Mesendoderm (in vitro differentiated cells): ENCODE results near the gene S1PR4.

Source experiments
- DNase-seq: peaks from one replicate; pipeline ENCODE4 v3.0.0; 2013
- H2AK5ac ChIP-seq: 2 replicates; pipeline ENCODE4 v1.6.1; 2013; ENCODE audit warnings: low read length, inconsistent platforms
- H2BK120ac ChIP-seq: 2 replicates; pipeline ENCODE4 v1.6.1; 2013; ENCODE audit warnings: low read depth, mild to moderate bottlenecking, low read length, moderate library complexity, mixed read lengths
- H2BK15ac ChIP-seq: replicated peaks from 2 replicates; pipeline ENCODE4 v1.6.1; 2013; ENCODE audit warnings: low read depth, mild to moderate bottlenecking, moderate library complexity
- H2BK5ac ChIP-seq: 2 replicates; pipeline ENCODE4 v1.6.1; 2013; ENCODE audit warnings: low read length, inconsistent platforms
- H3K18ac ChIP-seq: 2 replicates; pipeline ENCODE4 v1.6.1; 2013; ENCODE audit warnings: mild to moderate bottlenecking, low read length, mixed read lengths
- H3K23ac ChIP-seq: one replicate; pipeline ENCODE4 v1.6.1; 2013; ENCODE audit warnings: low read length
- H3K27ac ChIP-seq: 2 replicates; pipeline ENCODE4 v1.5.1; 2013; ENCODE audit warnings: low read depth, mild to moderate bottlenecking, inconsistent platforms, low read length, moderate library complexity
- H3K27me3 ChIP-seq: 2 replicates; pipeline ENCODE4 v1.6.1; 2013; ENCODE audit warnings: low read length, control low read depth, mild to moderate bottlenecking, inconsistent platforms; ENCODE audit not compliant: insufficient read depth, poor library complexity
- H3K36me3 ChIP-seq: 2 replicates; pipeline ENCODE4 v1.6.1; 2013; ENCODE audit warnings: low read length, inconsistent platforms; ENCODE audit not compliant: control insufficient read depth, insufficient read depth
- H3K4ac ChIP-seq: one replicate; pipeline ENCODE4 v1.6.1; 2013; ENCODE audit warnings: low read depth, mild to moderate bottlenecking, low read length, moderate library complexity
- H3K4me1 ChIP-seq: 2 replicates; pipeline ENCODE4 v1.6.1; 2013; ENCODE audit warnings: low read depth, low read length, inconsistent platforms; ENCODE audit not compliant: control insufficient read depth
- H3K4me2 ChIP-seq: 2 replicates; pipeline ENCODE4 v1.6.1; 2013; ENCODE audit warnings: low read length
- H3K4me3 ChIP-seq: 2 replicates; pipeline ENCODE4 v1.5.1; 2013; ENCODE audit warnings: mild to moderate bottlenecking, low read length
- H3K56ac ChIP-seq: one replicate; pipeline ENCODE4 v1.6.1; 2013; ENCODE audit warnings: low read length
- H3K79me1 ChIP-seq: 2 replicates; pipeline ENCODE4 v1.6.1; 2013; ENCODE audit warnings: low read length, inconsistent platforms
- H3K79me2 ChIP-seq: 2 replicates; pipeline ENCODE4 v1.6.1; 2013; ENCODE audit warnings: mild to moderate bottlenecking, low read length; ENCODE audit not compliant: control insufficient read depth, insufficient read depth
- H3K9ac ChIP-seq: 2 replicates; pipeline ENCODE4 v1.6.1; 2013; ENCODE audit warnings: low read length, inconsistent platforms
- H4K5ac ChIP-seq: one replicate; pipeline ENCODE4 v1.6.1; 2013; ENCODE audit warnings: low read length
- H4K8ac ChIP-seq: one replicate; pipeline ENCODE4 v1.6.1; 2013; ENCODE audit warnings: low read depth, mild to moderate bottlenecking, control low read depth, low read length, moderate library complexity
- WGBS: extraction: QIAGEN DNeasy Blood & Tissue Kit; methylation state at CpG from one replicate; pipeline ENCODE4 v1.1.7; 2013; ENCODE audit warnings: low lambda C conversion rate, missing lambda C conversion rate; ENCODE audit not compliant: insufficient coverage; ENCODE audit errors: extremely low coverage; 5-methylcytosine and 5-hydroxymethylcytosine counted together

S1PR4 gene

DNA sequence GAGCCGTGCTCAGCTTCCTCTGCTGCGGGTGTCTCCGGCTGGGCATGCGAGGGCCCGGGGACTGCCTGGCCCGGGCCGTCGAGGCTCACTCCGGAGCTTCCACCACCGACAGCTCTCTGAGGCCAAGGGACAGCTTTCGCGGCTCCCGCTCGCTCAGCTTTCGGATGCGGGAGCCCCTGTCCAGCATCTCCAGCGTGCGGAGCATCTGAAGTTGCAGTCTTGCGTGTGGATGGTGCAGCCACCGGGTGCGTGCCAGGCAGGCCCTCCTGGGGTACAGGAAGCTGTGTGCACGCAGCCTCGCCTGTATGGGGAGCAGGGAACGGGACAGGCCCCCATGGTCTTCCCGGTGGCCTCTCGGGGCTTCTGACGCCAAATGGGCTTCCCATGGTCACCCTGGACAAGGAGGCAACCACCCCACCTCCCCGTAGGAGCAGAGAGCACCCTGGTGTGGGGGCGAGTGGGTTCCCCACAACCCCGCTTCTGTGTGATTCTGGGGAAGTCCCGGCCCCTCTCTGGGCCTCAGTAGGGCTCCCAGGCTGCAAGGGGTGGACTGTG is 1.2 kb downstream of the S1PR4 start:
- no peak overlapping the region for H3K18ac ChIP-seq
- H3K4me3 ChIP-seq = no peak overlapping the region
- no peak overlapping the region for H4K8ac ChIP-seq
- no peak overlapping the region for H2BK120ac ChIP-seq
- H3K79me2 ChIP-seq = no peaks in the 10 kb centered on the region
- WGBS = no CpG with 5 or more reads among the region's 31 CpGs
- no peaks in the 10 kb centered on the region for H3K27me3 ChIP-seq
- H3K4me1 ChIP-seq = no peaks in the 10 kb centered on the region
- no peak overlapping the region for H2BK5ac ChIP-seq
- H3K9ac ChIP-seq = no peak overlapping the region
- H3K23ac ChIP-seq = no peak overlapping the region
- H3K4me2 ChIP-seq = no peak overlapping the region
- H3K4ac ChIP-seq = no peak overlapping the region
- no peak overlapping the region for H4K5ac ChIP-seq
- no peak for DNase-seq
- no peak overlapping the region for H3K27ac ChIP-seq
- H2AK5ac ChIP-seq = no peak overlapping the region
- H2BK15ac ChIP-seq = no peak overlapping the region
- H3K36me3 ChIP-seq = no peaks in the 10 kb centered on the region
- H3K79me1 ChIP-seq = no peaks in the 10 kb centered on the region
- H3K56ac ChIP-seq = no peak overlapping the region

DNA sequence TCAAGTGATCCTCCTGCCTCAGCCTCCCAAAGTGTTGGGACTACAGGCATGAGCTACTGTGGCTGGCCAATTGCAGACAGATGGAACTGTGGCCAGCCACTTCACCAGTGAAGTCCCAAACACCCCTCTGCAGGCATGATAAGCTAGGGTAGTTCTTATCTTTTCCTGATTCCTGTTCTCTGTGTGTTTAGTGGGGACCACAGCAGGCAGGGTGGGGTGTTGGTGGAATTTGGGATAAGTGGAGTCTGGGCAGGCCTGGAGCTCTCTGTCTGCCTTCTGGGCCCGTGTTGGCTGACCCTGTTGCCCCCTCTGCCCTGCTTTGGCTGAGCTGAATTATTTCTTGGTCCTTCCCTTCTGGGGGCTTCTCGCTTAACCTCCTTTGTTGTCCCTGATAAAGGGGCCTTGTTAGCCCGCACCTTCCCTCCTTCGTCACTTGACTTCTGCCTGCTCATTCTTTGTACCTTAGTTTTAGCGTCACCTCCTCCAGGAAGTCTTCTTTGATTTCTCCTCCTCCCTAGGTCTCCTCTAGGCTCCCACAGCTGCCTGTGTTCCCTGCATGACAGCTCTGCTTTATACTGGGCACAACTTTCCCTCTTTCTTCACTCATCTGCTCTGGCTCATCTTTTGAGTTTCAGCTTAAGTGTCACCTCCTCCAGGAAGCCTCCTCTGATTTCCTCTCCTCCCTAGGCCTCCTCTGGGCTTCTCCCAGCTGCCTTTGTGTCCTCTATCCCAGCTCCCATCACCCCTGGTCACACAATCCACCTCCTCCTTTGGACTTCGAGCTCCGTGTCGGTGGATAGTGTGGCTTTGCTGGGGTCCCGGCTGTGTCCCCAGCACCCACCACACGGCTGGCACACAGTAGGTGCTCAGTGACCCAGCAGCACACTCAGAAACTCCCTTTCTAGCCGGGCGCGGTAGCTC is 5.4 kb downstream of the S1PR4 start:
- WGBS = no CpG with 5 or more reads among the region's 13 CpGs
- no peak for DNase-seq

DNA sequence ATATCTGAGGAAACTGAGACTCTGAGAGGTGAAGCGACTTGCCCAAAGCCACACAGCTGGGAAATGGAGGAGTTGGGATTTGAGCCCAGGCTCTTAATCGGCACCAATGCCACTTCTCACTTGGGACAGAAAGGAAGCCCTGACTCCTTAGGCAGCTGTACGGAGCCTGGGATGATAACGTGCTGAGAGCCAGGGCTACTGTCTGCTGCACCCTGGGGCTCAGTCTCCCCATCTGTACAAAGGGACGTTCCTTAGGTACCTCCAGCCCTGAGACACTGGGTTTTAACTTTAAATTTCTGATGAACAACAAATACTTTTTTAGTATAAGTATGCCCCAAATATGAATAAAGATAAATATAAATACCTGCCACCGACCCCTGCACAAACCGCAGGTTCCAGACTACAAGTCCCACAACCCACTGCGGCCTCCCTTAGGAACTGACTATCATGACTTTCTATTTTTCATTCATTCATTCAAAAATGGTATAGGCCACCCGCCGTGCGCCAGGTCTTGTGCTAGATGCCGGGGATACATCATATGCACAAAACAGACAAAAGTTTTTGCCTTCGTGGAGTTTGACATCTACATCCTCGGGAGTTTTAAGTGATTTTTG is 6.4 kb downstream of the S1PR4 start:
- no peak for DNase-seq
- peak overlapping the region; percentile 79 for H3K56ac ChIP-seq

More for the DNA sequence above, 5.4 kb downstream of the S1PR4 start:
- Histone ChIP-seq H3K4ac (no peak overlapping the region), H3K56ac (no peak overlapping the region), H3K4me3 (no peak overlapping the region), H3K36me3 (no peaks in the 10 kb centered on the region), H2AK5ac (no peak overlapping the region), H4K5ac (no peak overlapping the region), H3K79me2 (peaks cover 30% of the 10 kb centered on the region), H2BK5ac (no peak overlapping the region), H3K79me1 (peaks cover 13% of the 10 kb centered on the region), H3K4me1 (peaks cover 3% of the 10 kb centered on the region), H2BK15ac (no peak overlapping the region), H4K8ac (no peak overlapping the region), H3K4me2 (no peak overlapping the region), H3K27me3 (no peaks in the 10 kb centered on the region), H3K23ac (no peak overlapping the region), H2BK120ac (no peak overlapping the region), H3K27ac (no peak overlapping the region), H3K18ac (no peak overlapping the region), H3K9ac (no peak overlapping the region)

DNA sequence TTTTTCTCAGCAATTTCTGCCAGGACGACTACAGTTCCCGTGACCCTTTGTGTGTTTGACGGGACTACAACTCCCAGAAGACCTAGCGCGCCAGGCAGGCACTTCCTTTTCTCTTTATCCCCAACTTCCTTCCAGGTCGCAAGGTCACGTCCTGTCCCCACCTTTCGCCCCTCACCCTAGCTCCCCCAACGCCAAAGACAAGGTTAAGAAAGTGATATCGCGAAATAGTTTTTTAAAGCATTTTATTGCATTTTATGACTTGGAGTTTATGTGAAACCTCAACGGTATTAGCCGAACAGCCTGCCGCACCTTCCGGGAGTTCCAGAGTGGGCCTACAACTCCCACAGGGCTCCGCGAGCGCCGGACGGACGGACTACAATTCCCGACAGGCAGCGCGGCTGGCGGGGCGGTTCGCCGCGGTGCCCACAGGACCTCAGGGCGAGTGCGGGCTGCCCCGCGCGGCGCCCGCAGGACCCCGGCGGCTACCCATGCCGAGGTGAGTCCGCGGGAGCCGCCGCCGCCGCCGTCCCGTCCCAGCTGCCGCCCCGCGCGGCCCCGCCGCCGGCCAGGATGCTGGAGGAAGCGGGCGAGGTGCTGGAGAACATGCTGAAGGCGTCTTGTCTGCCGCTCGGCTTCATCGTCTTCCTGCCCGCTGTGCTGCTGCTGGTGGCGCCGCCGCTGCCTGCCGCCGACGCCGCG is 7.0 kb downstream of the S1PR4 start, which contains the start of gene NCLN:
NCLN (plus strand) TSS at position 470 of the 699 bp plus-strand sequence; CDS start at position 571, 101 bp downstream.
- H3K4me2 ChIP-seq = peak within 1 kb of the TSS; percentile 93
- peaks cover 18% of the 10 kb centered on the region for H3K79me1 ChIP-seq
- H3K4me1 ChIP-seq = peaks cover 3% of the 10 kb centered on the region
- DNase-seq = peak; percentile 98
- peak within 1 kb of the TSS; percentile 61 for H2BK5ac ChIP-seq
- no peak within 1 kb of the TSS for H2AK5ac ChIP-seq
- H3K4ac ChIP-seq = no peak within 1 kb of the TSS
- no CpG with 5 or more reads among the region's 69 CpGs for WGBS
- no peak within 1 kb of the TSS for H2BK15ac ChIP-seq
- H3K27me3 ChIP-seq = no peaks in the 10 kb centered on the region
- H4K8ac ChIP-seq = no peak within 1 kb of the TSS
- no peaks in the 10 kb centered on the region for H3K36me3 ChIP-seq
- H3K23ac ChIP-seq = no peak within 1 kb of the TSS
- H3K56ac ChIP-seq = peak within 1 kb of the TSS; percentile 99
- peak within 1 kb of the TSS; percentile 92 for H3K4me3 ChIP-seq
- peak within 1 kb of the TSS; percentile 94 for H4K5ac ChIP-seq
- no peak within 1 kb of the TSS for H2BK120ac ChIP-seq
- peak within 1 kb of the TSS; percentile 17 for H3K27ac ChIP-seq
- H3K9ac ChIP-seq = peak within 1 kb of the TSS; percentile 96
- peak within 1 kb of the TSS; percentile 5 for H3K18ac ChIP-seq
- H3K79me2 ChIP-seq = peaks cover 45% of the 10 kb centered on the region

More for the DNA sequence above, 6.4 kb downstream of the S1PR4 start:
- Histone ChIP-seq H3K36me3 (no peaks in the 10 kb centered on the region), H3K27me3 (no peaks in the 10 kb centered on the region), H2BK15ac (no peak overlapping the region), H3K79me2 (peaks cover 40% of the 10 kb centered on the region), H3K4me2 (peak overlapping the region; percentile 93), H3K23ac (no peak overlapping the region), H4K5ac (peak overlapping the region; percentile 94), H2AK5ac (no peak overlapping the region), H3K18ac (no peak overlapping the region), H2BK120ac (no peak overlapping the region), H3K79me1 (peaks cover 16% of the 10 kb centered on the region), H3K27ac (no peak overlapping the region), H3K4me3 (peak overlapping the region; percentile 35), H3K4me1 (peaks cover 3% of the 10 kb centered on the region), H2BK5ac (no peak overlapping the region), H3K9ac (peak overlapping the region; percentile 56), H3K4ac (no peak overlapping the region), H4K8ac (no peak overlapping the region)
- no CpG with 5 or more reads among the region's 14 CpGs for WGBS

DNA sequence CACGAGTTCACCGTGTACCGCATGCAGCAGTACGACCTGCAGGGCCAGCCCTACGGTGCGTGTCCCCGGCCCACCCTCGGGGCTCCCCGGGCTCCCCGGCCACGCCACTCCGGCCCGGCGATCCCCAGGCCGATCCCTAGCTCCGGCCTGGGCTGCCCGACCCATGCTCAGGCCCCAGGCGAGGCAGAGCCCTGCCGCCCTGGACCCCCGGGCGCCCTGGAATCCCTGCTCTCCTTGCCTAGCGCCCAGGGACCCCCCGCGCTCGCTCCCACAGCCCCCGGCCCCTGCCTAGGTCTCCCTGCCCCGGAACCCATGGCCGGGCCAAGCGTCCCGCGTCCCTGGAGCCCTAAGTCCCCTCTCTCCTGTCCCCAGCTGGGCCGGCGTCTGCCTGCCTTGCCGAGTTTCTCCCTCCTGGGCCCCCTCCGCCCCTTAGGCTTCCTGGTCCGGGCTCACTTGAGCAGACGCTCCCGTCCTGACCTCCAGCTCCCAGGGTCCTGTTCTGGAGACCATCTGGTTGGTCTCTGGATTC is 7.7 kb downstream of the S1PR4 start:
- Histone ChIP-seq H3K27me3 (no peaks in the 10 kb centered on the region), H3K4me1 (peaks cover 3% of the 10 kb centered on the region), H3K4me2 (peak overlapping the region; percentile 87), H3K23ac (no peak overlapping the region), H3K27ac (no peak overlapping the region), H2BK120ac (no peak overlapping the region), H3K36me3 (no peaks in the 10 kb centered on the region), H2BK5ac (no peak overlapping the region), H4K5ac (no peak overlapping the region), H3K79me2 (peaks cover 51% of the 10 kb centered on the region), H3K56ac (peak overlapping the region; percentile 99), H2AK5ac (no peak overlapping the region), H4K8ac (no peak overlapping the region), H2BK15ac (no peak overlapping the region), H3K4me3 (peak overlapping the region; percentile 92), H3K9ac (peak overlapping the region; percentile 96), H3K18ac (peak overlapping the region; percentile 5), H3K79me1 (peaks cover 18% of the 10 kb centered on the region), H3K4ac (no peak overlapping the region)
- no peak for DNase-seq
- WGBS = no CpG with 5 or more reads among the region's 38 CpGs
